HEK293 (cell line): Measurements from ENCODE around the gene TOM1.

Experiments
- BCL11B ChIP-seq: fragments of 450-650 bp; formaldehyde crosslinking; IDR thresholded peaks from 2 replicates; pipeline ENCODE4 v1.5.1; 2016; ENCODE audit warnings: low read depth, missing biosample characterization, missing genetic modification characterization
- ZBTB7A ChIP-seq: fragments of 450-650 bp; formaldehyde crosslinking; IDR thresholded peaks from 2 replicates; pipeline ENCODE4 v1.5.1; 2016; ENCODE audit warnings: low read depth, missing biosample characterization, missing genetic modification characterization
- ZNF114 ChIP-seq: fragments of 450-650 bp; formaldehyde crosslinking; IDR thresholded peaks from 2 replicates; pipeline ENCODE4 v1.5.0; 2017; ENCODE audit warnings: missing biosample characterization, missing genetic modification characterization
- ZNF175 ChIP-seq: fragments of 450-650 bp; formaldehyde crosslinking; IDR thresholded peaks from 2 replicates; pipeline ENCODE4 v1.5.1; 2016; ENCODE audit warnings: missing biosample characterization, missing genetic modification characterization
- ZNF24 ChIP-seq: fragments of 450-650 bp; formaldehyde crosslinking; IDR thresholded peaks from 2 replicates; pipeline ENCODE4 v1.5.1; 2016; ENCODE audit warnings: missing biosample characterization, missing genetic modification characterization
- ZNF292 ChIP-seq: fragments of 450-650 bp; formaldehyde crosslinking; IDR thresholded peaks from 2 replicates; pipeline ENCODE4 v1.5.1; 2016; ENCODE audit warnings: low read depth, missing biosample characterization, missing genetic modification characterization, borderline replicate concordance
- TF ChIP-seq, protein P1 (sequence below): fragments of 450-650 bp; formaldehyde crosslinking; IDR thresholded peaks from 2 replicates; pipeline ENCODE4 v1.5.1; 2016; ENCODE audit warnings: missing biosample characterization, missing genetic modification characterization
- TF ChIP-seq, protein P2 (sequence below): fragments of 450-650 bp; formaldehyde crosslinking; IDR thresholded peaks from 2 replicates; pipeline ENCODE4 v1.5.1; 2016; ENCODE audit warnings: missing biosample characterization, missing genetic modification characterization, borderline replicate concordance
- TF ChIP-seq, protein P3 (sequence below): fragments of 450-650 bp; formaldehyde crosslinking; IDR thresholded peaks from 2 replicates; pipeline ENCODE4 v1.5.1; 2016; ENCODE audit warnings: missing biosample characterization, missing genetic modification characterization
- TF ChIP-seq, protein P4 (sequence below): sonication (generic); formaldehyde crosslinking; IDR thresholded peaks from 2 replicates; pipeline ENCODE4 v1.8.1; 2022; ENCODE audit warnings: mild to moderate bottlenecking, moderate library complexity, missing genetic modification reagents
- TF ChIP-seq, protein P5 (sequence below): fragments of 450-650 bp; formaldehyde crosslinking; IDR thresholded peaks from 2 replicates; pipeline ENCODE4 v1.5.1; 2016; ENCODE audit warnings: missing biosample characterization, missing genetic modification characterization
- TF ChIP-seq, protein P6 (sequence below): fragments of 450-650 bp; formaldehyde crosslinking; IDR thresholded peaks from 2 replicates; pipeline ENCODE4 v1.5.1; 2017; ENCODE audit warnings: missing biosample characterization, missing genetic modification characterization
- TF ChIP-seq, protein P7 (sequence below): fragments of 450-650 bp; formaldehyde crosslinking; IDR thresholded peaks from 2 replicates; pipeline ENCODE4 v1.5.1; 2016; ENCODE audit warnings: missing biosample characterization, missing genetic modification characterization

DNA sequence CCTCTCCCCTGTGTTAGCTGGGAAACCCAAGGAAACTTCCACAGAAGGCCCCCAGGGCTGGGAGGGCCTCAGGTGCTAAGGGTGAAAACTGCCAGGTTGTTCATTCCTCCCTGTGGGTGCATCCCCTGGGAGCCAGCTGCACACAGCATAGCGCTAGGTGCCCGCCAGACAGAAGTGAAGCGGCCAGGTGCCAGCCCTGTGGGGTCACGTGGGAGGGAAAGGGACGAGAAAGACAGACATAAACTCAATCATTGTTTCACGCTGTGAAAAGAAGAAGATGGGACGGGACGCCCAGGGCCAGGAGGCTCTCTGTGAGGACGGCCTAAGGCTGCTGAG is 49.6 kb downstream of the TOM1 start:
- TF ChIP-seq, protein P1, sequence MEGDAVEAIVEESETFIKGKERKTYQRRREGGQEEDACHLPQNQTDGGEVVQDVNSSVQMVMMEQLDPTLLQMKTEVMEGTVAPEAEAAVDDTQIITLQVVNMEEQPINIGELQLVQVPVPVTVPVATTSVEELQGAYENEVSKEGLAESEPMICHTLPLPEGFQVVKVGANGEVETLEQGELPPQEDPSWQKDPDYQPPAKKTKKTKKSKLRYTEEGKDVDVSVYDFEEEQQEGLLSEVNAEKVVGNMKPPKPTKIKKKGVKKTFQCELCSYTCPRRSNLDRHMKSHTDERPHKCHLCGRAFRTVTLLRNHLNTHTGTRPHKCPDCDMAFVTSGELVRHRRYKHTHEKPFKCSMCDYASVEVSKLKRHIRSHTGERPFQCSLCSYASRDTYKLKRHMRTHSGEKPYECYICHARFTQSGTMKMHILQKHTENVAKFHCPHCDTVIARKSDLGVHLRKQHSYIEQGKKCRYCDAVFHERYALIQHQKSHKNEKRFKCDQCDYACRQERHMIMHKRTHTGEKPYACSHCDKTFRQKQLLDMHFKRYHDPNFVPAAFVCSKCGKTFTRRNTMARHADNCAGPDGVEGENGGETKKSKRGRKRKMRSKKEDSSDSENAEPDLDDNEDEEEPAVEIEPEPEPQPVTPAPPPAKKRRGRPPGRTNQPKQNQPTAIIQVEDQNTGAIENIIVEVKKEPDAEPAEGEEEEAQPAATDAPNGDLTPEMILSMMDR (tag by site-specific recombination) = no peak
- TF ChIP-seq, protein P2, sequence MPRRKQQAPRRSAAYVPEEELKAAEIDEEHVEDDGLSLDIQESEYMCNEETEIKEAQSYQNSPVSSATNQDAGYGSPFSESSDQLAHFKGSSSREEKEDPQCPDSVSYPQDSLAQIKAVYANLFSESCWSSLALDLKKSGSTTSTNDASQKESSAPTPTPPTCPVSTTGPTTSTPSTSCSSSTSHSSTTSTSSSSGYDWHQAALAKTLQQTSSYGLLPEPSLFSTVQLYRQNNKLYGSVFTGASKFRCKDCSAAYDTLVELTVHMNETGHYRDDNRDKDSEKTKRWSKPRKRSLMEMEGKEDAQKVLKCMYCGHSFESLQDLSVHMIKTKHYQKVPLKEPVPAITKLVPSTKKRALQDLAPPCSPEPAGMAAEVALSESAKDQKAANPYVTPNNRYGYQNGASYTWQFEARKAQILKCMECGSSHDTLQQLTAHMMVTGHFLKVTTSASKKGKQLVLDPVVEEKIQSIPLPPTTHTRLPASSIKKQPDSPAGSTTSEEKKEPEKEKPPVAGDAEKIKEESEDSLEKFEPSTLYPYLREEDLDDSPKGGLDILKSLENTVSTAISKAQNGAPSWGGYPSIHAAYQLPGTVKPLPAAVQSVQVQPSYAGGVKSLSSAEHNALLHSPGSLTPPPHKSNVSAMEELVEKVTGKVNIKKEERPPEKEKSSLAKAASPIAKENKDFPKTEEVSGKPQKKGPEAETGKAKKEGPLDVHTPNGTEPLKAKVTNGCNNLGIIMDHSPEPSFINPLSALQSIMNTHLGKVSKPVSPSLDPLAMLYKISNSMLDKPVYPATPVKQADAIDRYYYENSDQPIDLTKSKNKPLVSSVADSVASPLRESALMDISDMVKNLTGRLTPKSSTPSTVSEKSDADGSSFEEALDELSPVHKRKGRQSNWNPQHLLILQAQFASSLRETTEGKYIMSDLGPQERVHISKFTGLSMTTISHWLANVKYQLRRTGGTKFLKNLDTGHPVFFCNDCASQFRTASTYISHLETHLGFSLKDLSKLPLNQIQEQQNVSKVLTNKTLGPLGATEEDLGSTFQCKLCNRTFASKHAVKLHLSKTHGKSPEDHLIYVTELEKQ (tag by site-specific recombination) = no peak
- TF ChIP-seq ZNF24 (tag by site-specific recombination) (no peak), ZNF114 (tag by site-specific recombination) (no peak), BCL11B (tag by site-specific recombination) (no peak), ZNF175 (tag by site-specific recombination) (no peak), ZBTB7A (no peak), ZNF292 (tag by site-specific recombination) (no peak)
- TF ChIP-seq, protein P3, sequence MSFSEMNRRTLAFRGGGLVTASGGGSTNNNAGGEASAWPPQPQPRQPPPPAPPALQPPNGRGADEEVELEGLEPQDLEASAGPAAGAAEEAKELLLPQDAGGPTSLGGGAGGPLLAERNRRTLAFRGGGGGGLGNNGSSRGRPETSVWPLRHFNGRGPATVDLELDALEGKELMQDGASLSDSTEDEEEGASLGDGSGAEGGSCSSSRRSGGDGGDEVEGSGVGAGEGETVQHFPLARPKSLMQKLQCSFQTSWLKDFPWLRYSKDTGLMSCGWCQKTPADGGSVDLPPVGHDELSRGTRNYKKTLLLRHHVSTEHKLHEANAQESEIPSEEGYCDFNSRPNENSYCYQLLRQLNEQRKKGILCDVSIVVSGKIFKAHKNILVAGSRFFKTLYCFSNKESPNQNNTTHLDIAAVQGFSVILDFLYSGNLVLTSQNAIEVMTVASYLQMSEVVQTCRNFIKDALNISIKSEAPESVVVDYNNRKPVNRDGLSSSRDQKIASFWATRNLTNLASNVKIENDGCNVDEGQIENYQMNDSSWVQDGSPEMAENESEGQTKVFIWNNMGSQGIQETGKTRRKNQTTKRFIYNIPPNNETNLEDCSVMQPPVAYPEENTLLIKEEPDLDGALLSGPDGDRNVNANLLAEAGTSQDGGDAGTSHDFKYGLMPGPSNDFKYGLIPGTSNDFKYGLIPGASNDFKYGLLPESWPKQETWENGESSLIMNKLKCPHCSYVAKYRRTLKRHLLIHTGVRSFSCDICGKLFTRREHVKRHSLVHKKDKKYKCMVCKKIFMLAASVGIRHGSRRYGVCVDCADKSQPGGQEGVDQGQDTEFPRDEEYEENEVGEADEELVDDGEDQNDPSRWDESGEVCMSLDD (tag by site-specific recombination) = no peak
- TF ChIP-seq, protein P4, sequence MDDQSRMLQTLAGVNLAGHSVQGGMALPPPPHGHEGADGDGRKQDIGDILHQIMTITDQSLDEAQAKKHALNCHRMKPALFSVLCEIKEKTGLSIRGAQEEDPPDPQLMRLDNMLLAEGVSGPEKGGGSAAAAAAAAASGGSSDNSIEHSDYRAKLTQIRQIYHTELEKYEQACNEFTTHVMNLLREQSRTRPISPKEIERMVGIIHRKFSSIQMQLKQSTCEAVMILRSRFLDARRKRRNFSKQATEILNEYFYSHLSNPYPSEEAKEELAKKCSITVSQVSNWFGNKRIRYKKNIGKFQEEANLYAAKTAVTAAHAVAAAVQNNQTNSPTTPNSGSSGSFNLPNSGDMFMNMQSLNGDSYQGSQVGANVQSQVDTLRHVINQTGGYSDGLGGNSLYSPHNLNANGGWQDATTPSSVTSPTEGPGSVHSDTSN = no peak
- TF ChIP-seq, protein P5, sequence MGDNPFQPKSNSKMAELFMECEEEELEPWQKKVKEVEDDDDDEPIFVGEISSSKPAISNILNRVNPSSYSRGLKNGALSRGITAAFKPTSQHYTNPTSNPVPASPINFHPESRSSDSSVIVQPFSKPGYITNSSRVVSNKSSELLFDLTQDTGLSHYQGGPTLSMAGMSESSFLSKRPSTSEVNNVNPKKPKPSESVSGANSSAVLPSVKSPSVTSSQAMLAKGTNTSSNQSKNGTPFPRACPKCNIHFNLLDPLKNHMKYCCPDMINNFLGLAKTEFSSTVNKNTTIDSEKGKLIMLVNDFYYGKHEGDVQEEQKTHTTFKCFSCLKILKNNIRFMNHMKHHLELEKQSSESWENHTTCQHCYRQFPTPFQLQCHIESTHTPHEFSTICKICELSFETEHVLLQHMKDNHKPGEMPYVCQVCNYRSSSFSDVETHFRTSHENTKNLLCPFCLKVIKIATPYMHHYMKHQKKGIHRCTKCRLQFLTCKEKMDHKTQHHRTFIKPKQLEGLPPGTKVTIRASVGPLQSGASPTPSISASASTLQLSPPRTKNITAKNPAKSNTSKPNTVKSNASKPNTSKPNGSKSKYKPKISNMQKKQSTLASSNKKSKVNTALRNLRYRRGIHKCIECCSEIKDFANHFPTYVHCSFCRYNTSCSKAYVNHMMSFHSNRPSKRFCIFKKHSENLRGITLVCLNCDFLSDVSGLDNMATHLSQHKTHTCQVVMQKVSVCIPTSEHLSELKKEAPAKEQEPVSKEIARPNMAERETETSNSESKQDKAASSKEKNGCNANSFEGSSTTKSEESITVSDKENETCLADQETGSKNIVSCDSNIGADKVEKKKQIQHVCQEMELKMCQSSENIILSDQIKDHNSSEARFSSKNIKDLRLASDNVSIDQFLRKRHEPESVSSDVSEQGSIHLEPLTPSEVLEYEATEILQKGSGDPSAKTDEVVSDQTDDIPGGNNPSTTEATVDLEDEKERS (tag by site-specific recombination) = no peak
- TF ChIP-seq, protein P6, sequence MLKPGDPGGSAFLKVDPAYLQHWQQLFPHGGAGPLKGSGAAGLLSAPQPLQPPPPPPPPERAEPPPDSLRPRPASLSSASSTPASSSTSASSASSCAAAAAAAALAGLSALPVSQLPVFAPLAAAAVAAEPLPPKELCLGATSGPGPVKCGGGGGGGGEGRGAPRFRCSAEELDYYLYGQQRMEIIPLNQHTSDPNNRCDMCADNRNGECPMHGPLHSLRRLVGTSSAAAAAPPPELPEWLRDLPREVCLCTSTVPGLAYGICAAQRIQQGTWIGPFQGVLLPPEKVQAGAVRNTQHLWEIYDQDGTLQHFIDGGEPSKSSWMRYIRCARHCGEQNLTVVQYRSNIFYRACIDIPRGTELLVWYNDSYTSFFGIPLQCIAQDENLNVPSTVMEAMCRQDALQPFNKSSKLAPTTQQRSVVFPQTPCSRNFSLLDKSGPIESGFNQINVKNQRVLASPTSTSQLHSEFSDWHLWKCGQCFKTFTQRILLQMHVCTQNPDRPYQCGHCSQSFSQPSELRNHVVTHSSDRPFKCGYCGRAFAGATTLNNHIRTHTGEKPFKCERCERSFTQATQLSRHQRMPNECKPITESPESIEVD = no peak
- TF ChIP-seq, protein P7, sequence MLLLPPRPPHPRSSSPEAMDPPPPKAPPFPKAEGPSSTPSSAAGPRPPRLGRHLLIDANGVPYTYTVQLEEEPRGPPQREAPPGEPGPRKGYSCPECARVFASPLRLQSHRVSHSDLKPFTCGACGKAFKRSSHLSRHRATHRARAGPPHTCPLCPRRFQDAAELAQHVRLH (tag by site-specific recombination) = no peak
